Mucosa of rectum (tissue), 2 donors: ENCODE results near the gene PDE4B.

Experiments used
- H3K27ac ChIP-seq, 2 donors: one replicate each; pipeline ENCODE4 v1.7.0; 2013; ENCODE audit warnings: inconsistent platforms in 2 of 2, low read depth in 2 of 2, low read length in 2 of 2
- H3K27me3 ChIP-seq, 2 donors: one replicate each; pipeline ENCODE4 v1.7.0; 2013; ENCODE audit warnings: low read length in 2 of 2; ENCODE audit not compliant: control insufficient read depth in 2 of 2, insufficient read depth in 2 of 2
- H3K36me3 ChIP-seq, 2 donors: one replicate each; pipeline ENCODE4 v1.7.0; 2013; ENCODE audit warnings: low read length in 2 of 2; ENCODE audit not compliant: control insufficient read depth in 2 of 2, insufficient read depth in 2 of 2
- H3K4me1 ChIP-seq, 2 donors: one replicate each; pipeline ENCODE4 v1.7.0; 2013; ENCODE audit warnings: low read length in 2 of 2, mild to moderate bottlenecking in 1 of 2; ENCODE audit not compliant: control insufficient read depth in 2 of 2, insufficient read depth in 2 of 2
- H3K4me3 ChIP-seq, 2 donors: one replicate each; pipeline ENCODE4 v1.7.0; 2013; ENCODE audit warnings: low read length in 2 of 2
- H3K9ac ChIP-seq, 2 donors: one replicate each; pipeline ENCODE4 v1.7.0; 2013; ENCODE audit warnings: low read length in 2 of 2, low read depth in 1 of 2, mild to moderate bottlenecking in 1 of 2
- H3K9me3 ChIP-seq, 2 donors: one replicate each; pipeline ENCODE4 v1.7.0; 2013; ENCODE audit warnings: low read length in 2 of 2; ENCODE audit not compliant: control insufficient read depth in 2 of 2
- donor health status: healthy.
- donor health status: Normal muscosa, but diverticular disease.

PDE4B gene

GRCh38 chr1:66331658-66332547 lies 539.2 kb downstream of the PDE4B start:
- peak overlapping the region; percentile 68 to 86 for H3K27ac ChIP-seq
- H3K4me3 ChIP-seq = peak overlapping the region; percentile 74 to 89
- peak overlapping the region; percentile 62 to 65 for H3K9ac ChIP-seq
- H3K27me3 ChIP-seq = no peaks in the 10 kb centered on the region
- peaks cover 0 to 6% of the 10 kb centered on the region in 2 donors for H3K4me1 ChIP-seq
- no peaks in the 10 kb centered on the region for H3K36me3 ChIP-seq
- H3K9me3 ChIP-seq = no peaks in the 10 kb centered on the region

- peaks cover 0 to 6% of the 10 kb centered on the region in 2 donors for H3K4me1 ChIP-seq
Observed at GRCh38 chr1:66332548-66332901, 539.8 kb downstream of the PDE4B start.

GRCh38 chr1:66333466-66334199 lies 540.9 kb downstream of the PDE4B start:
- H3K9ac ChIP-seq = peak overlapping the region; percentile 65 to 72
- no peaks in the 10 kb centered on the region for H3K9me3 ChIP-seq
- peak overlapping the region; percentile 68 to 86 for H3K27ac ChIP-seq
- H3K27me3 ChIP-seq = no peaks in the 10 kb centered on the region
- H3K36me3 ChIP-seq = no peaks in the 10 kb centered on the region
- H3K4me1 ChIP-seq = peaks cover 0 to 6% of the 10 kb centered on the region in 2 donors
- peak overlapping the region; percentile 74 to 89 for H3K4me3 ChIP-seq

More at GRCh38 chr1:66332548-66332901, 539.8 kb downstream of the PDE4B start:
- no peaks in the 10 kb centered on the region for H3K27me3 ChIP-seq
- no peaks in the 10 kb centered on the region for H3K36me3 ChIP-seq
- no peaks in the 10 kb centered on the region for H3K9me3 ChIP-seq
- peak overlapping the region; percentile 62 to 65 for H3K9ac ChIP-seq
- peak overlapping the region; percentile 74 to 89 for H3K4me3 ChIP-seq
- H3K27ac ChIP-seq = peak overlapping the region; percentile 68 to 86

DNA sequence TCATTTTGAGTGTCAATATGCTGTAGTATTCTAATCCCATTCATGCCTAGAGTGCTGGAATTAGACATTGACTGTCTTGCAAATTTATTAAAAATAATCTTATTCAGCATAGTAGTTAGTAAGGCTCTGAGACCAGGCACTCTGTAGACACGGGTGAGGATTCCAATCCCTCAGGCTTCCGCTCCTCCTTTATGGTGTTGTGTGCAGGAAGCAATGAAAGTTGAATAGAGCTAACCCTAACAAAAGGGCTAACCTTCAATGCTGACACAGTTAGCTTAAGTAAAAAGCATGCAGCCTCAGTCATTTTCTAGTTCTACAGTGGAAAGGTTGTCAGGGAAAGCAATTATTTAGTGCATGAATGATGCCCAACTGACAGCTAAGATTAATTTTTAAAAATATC lies 541.6 kb downstream of the PDE4B start:
- no peaks in the 10 kb centered on the region for H3K27me3 ChIP-seq
- H3K36me3 ChIP-seq = no peaks in the 10 kb centered on the region
- peak overlapping the region; percentile 65 to 72 for H3K9ac ChIP-seq
- peak overlapping the region; percentile 68 to 86 for H3K27ac ChIP-seq
- H3K9me3 ChIP-seq = no peaks in the 10 kb centered on the region
- peaks cover 0 to 6% of the 10 kb centered on the region in 2 donors for H3K4me1 ChIP-seq
- peak overlapping the region; percentile 74 to 89 for H3K4me3 ChIP-seq

GRCh38 chr1:66335125-66335524 lies 542.4 kb downstream of the PDE4B start:
- Histone ChIP-seq H3K9ac (peak overlapping the region; percentile 42 to 50), H3K36me3 (no peaks in the 10 kb centered on the region), H3K4me1 (peaks cover 0 to 6% of the 10 kb centered on the region in 2 donors), H3K9me3 (no peaks in the 10 kb centered on the region), H3K27me3 (no peaks in the 10 kb centered on the region), H3K4me3 (peak overlapping the region; percentile 38 to 89), H3K27ac (peak overlapping the region; percentile 82 to 86)

GRCh38 chr1:66335859-66336640 lies 543.4 kb downstream of the PDE4B start:
- Histone ChIP-seq H3K36me3 (no peaks in the 10 kb centered on the region), H3K9ac (peak overlapping the region; percentile 49 to 50), H3K27me3 (no peaks in the 10 kb centered on the region), H3K4me3 (peak overlapping the region; percentile 39 to 89), H3K9me3 (no peaks in the 10 kb centered on the region), H3K4me1 (peaks cover 0 to 6% of the 10 kb centered on the region in 2 donors), H3K27ac (peak overlapping the region; percentile 82 to 86)

GRCh38 chr1:66336641-66336990 lies 543.9 kb downstream of the PDE4B start:
- Histone ChIP-seq H3K27me3 (no peaks in the 10 kb centered on the region), H3K27ac (peak overlapping the region; percentile 82 to 86), H3K4me3 (peak overlapping the region in 1 of 2 donors; percentile 89), H3K9me3 (no peaks in the 10 kb centered on the region), H3K9ac (no peak overlapping the region), H3K36me3 (no peaks in the 10 kb centered on the region), H3K4me1 (peaks cover 0 to 6% of the 10 kb centered on the region in 2 donors)

DNA sequence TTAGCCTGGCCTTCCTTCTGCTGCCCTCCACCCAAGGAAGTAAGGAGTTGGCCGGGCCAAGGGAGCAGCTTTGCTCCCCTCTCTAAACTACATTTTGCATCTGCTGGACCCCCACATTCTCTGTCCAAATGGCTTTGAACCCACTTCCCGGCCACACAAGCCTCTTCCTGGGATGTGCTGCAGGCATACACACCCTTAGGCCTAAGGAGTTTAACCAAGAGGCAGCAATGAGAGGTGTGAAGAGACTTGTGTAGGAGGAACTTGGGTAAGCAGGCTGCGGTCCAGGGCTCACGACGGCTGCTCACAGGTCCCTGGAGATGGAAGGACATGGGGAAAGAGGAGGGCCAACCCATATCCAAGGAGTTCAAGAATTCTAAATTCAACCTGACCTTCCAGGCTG lies 544.6 kb downstream of the PDE4B start:
- Histone ChIP-seq H3K27me3 (no peaks in the 10 kb centered on the region), H3K9ac (no peak overlapping the region), H3K36me3 (no peaks in the 10 kb centered on the region), H3K9me3 (no peaks in the 10 kb centered on the region), H3K4me3 (no peak overlapping the region), H3K27ac (peak overlapping the region; percentile 82 to 86), H3K4me1 (peaks cover 0 to 6% of the 10 kb centered on the region in 2 donors)

DNA sequence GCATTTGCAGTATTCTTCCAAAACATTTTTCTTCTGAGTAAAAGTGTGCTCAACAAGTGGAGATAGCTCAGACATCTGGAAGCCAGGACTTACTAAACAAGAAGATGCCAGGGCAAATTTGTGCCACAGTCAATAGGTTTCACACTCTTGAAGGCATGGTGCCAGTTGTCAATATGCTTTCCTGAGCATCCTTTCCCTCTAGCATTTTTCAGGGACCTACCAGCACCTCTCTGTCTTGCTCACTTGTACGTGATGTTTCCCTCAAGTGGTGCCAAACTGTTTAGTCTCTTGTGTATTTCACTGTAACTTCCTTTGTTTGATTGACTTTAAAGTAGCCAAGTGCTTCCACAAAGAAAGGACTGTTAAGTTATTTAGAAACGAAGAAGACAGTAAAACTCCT lies 547.2 kb downstream of the PDE4B start:
- Histone ChIP-seq H3K27me3 (no peaks in the 10 kb centered on the region), H3K9ac (no peak overlapping the region), H3K36me3 (no peaks in the 10 kb centered on the region), H3K4me3 (peak overlapping the region in 1 of 2 donors; percentile 1), H3K27ac (no peak overlapping the region), H3K4me1 (no peaks in the 10 kb centered on the region), H3K9me3 (no peaks in the 10 kb centered on the region)
